ENCODE results near the gene FAM3D.

DNA sequence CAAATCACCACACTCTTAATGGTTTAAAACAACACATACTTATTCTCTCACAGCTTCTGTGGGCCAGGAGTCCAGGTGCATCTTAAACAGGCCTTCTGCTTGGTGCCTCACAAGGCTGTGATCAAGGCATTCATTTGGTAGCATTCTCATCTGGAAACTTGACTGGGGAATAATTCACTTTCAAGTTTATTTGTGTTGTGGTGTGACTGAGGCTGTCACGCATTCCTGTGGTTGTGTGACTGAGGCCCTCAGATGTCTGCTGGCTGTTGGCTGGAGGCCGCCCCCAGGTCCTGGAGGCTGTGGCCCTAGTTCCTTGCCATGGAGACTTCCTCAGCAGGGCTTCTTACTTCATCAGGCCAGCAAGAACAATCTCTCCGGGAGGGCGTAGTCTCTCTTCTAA lies 16.9 kb upstream of the FAM3D start:
- no peak for TF ChIP-seq CTCF (IDR thresholded peaks at IDR 0.05; ENCODE audit: low read depth, low read length)
- no peak for TF ChIP-seq EZH2phosphoT487 (IDR thresholded peaks at IDR 0.05; ENCODE audit: low read depth)

Measured in OCI-LY3 (cell line).